HepG2 (cell line): ENCODE results near the gene LPO. TPM values are rescaled to one million over a fixed set of nuclear protein-coding genes. Genes with fewer than 3 reads are reported as not detected.

Source experiments
- ARID4A ChIP-seq: sonication (generic); formaldehyde crosslinking; IDR thresholded peaks from 2 replicates; pipeline ENCODE4 v1.5.0; 2020; ENCODE audit warnings: mild to moderate bottlenecking, missing genetic modification reagents, borderline replicate concordance
- CTCF ChIP-seq: sonication (generic); formaldehyde crosslinking; IDR thresholded peaks from 2 replicates; pipeline ENCODE4 v1.5.0; 2020; ENCODE audit warnings: mild to moderate bottlenecking, missing genetic modification reagents, moderate library complexity
- HOXA7 ChIP-seq: sonication (generic); formaldehyde crosslinking; IDR thresholded peaks from 2 replicates; pipeline ENCODE4 v1.8.1; 2022; ENCODE audit warnings: mild to moderate bottlenecking, missing genetic modification reagents, moderate library complexity
- NPAS2 ChIP-seq: sonication (generic); formaldehyde crosslinking; IDR thresholded peaks from 2 replicates; pipeline ENCODE4 v1.8.0; 2022; ENCODE audit warnings: mild to moderate bottlenecking, missing genetic modification reagents, borderline replicate concordance
- polyA plus RNA-seq, 8 experiments: library from polyadenylated mRNA; depleted of rRNA in 3 of 8; stranded (reverse) in 7 of 8; unstranded in 1 of 8; fragments of >200 nt; fragmentation: Illumina TruSeq in 4 of 8; extraction: Trizol in 4 of 8; gene quantifications; 2 replicates each; pipeline versions ENCODE4 v1.2.1 to v1.2.3, GENCODE V29; 2011 to 2016; ENCODE audit warnings: low read depth in 4 of 8, missing spikeins in 1 of 8, mixed read lengths in 1 of 8; ENCODE audit not compliant: insufficient read depth in 1 of 8
- total RNA-seq, 5 experiments: library from RNA; depleted of rRNA; stranded (reverse); fragments of >200 nt; fragmentation: Illumina TruSeq; extraction: Trizol; gene quantifications; 2 replicates each; pipeline ENCODE4 v1.2.3, GENCODE V29; 2016; ENCODE audit warnings: low read depth in 1 of 5
- TF ChIP-seq, protein P1 (sequence below): sonication (generic); formaldehyde crosslinking; IDR thresholded peaks from 2 replicates; pipeline ENCODE4 v1.4.0; 2020; ENCODE audit warnings: missing genetic modification reagents

The LPO gene
- total and polyA plus RNA-seq, 2 of the 13 experiments (the other 11 are each of a cell fraction or from before 2014, with no cell fraction given) = not detected

GRCh38 chr17:58285422-58285810 lies 47.0 kb downstream of the LPO start (continued):
- TF ChIP-seq CTCF (CRISPR knock-in tag) = no peak
- TF ChIP-seq, protein P1, sequence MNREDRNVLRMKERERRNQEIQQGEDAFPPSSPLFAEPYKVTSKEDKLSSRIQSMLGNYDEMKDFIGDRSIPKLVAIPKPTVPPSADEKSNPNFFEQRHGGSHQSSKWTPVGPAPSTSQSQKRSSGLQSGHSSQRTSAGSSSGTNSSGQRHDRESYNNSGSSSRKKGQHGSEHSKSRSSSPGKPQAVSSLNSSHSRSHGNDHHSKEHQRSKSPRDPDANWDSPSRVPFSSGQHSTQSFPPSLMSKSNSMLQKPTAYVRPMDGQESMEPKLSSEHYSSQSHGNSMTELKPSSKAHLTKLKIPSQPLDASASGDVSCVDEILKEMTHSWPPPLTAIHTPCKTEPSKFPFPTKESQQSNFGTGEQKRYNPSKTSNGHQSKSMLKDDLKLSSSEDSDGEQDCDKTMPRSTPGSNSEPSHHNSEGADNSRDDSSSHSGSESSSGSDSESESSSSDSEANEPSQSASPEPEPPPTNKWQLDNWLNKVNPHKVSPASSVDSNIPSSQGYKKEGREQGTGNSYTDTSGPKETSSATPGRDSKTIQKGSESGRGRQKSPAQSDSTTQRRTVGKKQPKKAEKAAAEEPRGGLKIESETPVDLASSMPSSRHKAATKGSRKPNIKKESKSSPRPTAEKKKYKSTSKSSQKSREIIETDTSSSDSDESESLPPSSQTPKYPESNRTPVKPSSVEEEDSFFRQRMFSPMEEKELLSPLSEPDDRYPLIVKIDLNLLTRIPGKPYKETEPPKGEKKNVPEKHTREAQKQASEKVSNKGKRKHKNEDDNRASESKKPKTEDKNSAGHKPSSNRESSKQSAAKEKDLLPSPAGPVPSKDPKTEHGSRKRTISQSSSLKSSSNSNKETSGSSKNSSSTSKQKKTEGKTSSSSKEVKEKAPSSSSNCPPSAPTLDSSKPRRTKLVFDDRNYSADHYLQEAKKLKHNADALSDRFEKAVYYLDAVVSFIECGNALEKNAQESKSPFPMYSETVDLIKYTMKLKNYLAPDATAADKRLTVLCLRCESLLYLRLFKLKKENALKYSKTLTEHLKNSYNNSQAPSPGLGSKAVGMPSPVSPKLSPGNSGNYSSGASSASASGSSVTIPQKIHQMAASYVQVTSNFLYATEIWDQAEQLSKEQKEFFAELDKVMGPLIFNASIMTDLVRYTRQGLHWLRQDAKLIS = no peak
- TF ChIP-seq ARID4A (CRISPR knock-in tag) = no peak
- no peak for TF ChIP-seq HOXA7 (CRISPR knock-in tag)
- TF ChIP-seq NPAS2 (CRISPR knock-in tag) = no peak
